ENCODE data around the gene CYB561D2. TPM values are rescaled to one million over a fixed set of nuclear protein-coding genes. Genes with fewer than 3 reads are reported as not detected.

Gene CYB561D2
- total RNA-seq, 1 donor = 15.8 TPM

GRCh38 chr3:50319894-50320625 is 30.6 kb upstream of the CYB561D2 start:
- peak overlapping the region; percentile 84 for H3K4me3 ChIP-seq (ENCODE audit: low read depth, low read length)
- no peak for DNase-seq (ENCODE audit: low read depth)
- TF ChIP-seq, protein P1, sequence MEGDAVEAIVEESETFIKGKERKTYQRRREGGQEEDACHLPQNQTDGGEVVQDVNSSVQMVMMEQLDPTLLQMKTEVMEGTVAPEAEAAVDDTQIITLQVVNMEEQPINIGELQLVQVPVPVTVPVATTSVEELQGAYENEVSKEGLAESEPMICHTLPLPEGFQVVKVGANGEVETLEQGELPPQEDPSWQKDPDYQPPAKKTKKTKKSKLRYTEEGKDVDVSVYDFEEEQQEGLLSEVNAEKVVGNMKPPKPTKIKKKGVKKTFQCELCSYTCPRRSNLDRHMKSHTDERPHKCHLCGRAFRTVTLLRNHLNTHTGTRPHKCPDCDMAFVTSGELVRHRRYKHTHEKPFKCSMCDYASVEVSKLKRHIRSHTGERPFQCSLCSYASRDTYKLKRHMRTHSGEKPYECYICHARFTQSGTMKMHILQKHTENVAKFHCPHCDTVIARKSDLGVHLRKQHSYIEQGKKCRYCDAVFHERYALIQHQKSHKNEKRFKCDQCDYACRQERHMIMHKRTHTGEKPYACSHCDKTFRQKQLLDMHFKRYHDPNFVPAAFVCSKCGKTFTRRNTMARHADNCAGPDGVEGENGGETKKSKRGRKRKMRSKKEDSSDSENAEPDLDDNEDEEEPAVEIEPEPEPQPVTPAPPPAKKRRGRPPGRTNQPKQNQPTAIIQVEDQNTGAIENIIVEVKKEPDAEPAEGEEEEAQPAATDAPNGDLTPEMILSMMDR (IDR thresholded peaks at IDR 0.05; ENCODE audit: insufficient read depth, low read length) = no peak

DNA sequence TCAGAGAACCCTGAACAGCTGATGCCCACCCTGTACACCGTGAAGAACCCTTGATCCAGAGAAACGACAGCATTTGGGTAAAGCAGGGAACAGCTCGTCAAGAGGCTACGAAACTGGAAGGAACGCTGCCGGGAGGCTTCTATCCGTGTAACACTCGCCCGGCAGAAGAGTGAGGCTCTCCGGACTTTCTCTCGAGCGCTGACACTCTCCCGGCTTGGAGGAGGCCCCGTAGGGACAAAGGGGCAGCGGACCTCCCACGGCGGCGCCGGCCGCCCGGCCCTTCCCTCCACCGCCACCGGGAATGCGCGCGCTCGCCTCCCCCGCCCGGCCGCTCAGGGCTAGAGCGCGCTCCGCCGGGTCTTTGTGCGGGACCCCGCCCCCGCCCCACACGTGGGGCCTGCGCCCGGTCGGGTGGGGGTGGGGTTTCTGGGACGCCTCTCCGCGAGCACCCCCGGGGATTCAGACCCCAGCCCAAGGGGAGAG is 29.8 kb upstream of the CYB561D2 start:
- TF ChIP-seq, protein P1 (IDR thresholded peaks at IDR 0.05; ENCODE audit: insufficient read depth, low read length) = no peak
- peak; percentile 48 for DNase-seq (ENCODE audit: low read depth)
- peak overlapping the region; percentile 84 for H3K4me3 ChIP-seq (ENCODE audit: low read depth, low read length)

- peak overlapping the region; percentile 84 for H3K4me3 ChIP-seq (ENCODE audit: low read depth, low read length)
- DNase-seq (ENCODE audit: low read depth) = peak; percentile 84
- TF ChIP-seq, protein P1 (IDR thresholded peaks at IDR 0.05; ENCODE audit: insufficient read depth, low read length) = peak; percentile 43
Measured at GRCh38 chr3:50321336-50322114, 29.1 kb upstream of the CYB561D2 start.

DNA sequence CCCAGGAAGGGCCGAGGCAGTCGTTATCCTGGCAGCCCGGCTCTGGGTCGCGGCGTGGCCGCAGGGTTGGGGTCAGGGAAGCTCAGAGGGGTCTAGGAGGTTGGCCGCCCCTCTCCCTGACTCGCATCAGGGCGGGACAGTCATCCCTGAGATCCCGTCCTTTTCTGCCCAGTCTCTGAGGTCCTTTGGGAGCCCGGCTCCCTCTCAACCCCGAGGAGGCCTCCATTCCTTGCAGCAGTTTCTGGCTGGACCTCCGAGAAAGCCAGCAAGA is 28.6 kb upstream of the CYB561D2 start:
- TF ChIP-seq, protein P1 (IDR thresholded peaks at IDR 0.05; ENCODE audit: insufficient read depth, low read length) = no peak
- DNase-seq (ENCODE audit: low read depth) = no peak
- peak overlapping the region; percentile 84 for H3K4me3 ChIP-seq (ENCODE audit: low read depth, low read length)

- peak within 1 kb of the TSS; percentile 84 for H3K4me3 ChIP-seq (ENCODE audit: low read depth, low read length)
- DNase-seq (ENCODE audit: low read depth) = no peak
- TF ChIP-seq, protein P1 (IDR thresholded peaks at IDR 0.05; ENCODE audit: insufficient read depth, low read length) = no peak
Measured at GRCh38 chr3:50322386-50323091, 28.1 kb upstream of the CYB561D2 start, which contains the start of gene HYAL2. TSS of gene HYAL2 (minus strand) at chr3:50322745. CDS start at chr3:50320489, 2,256 bp downstream.

DNA sequence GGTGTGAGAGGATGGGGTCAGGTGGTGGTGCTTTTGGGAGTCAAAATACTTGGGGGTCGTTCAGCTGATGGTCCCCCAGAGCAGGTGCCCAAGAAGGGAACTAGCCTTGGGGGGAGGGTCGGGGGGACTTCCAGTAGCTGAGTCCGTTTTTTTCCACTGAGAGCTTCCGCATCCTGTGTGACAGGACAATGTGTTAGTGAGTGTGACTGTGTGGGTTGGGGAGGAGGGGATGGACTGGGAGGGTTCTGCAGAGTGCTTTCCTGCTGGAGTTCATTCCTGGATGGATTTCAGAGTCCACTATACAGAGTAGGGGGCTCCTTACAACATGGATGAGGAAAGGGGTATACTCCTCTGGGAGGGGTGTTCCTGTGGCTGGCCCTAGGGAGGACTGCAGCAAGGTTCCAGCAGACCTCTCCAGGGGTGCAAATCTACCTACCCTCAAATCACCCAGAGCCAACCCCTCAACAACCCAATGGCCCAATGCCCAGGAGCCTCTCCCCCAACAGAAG is 27.5 kb upstream of the CYB561D2 start:
- DNase-seq (ENCODE audit: low read depth) = no peak
- TF ChIP-seq, protein P1 (IDR thresholded peaks at IDR 0.05; ENCODE audit: insufficient read depth, low read length) = no peak
- no peak overlapping the region for H3K4me3 ChIP-seq (ENCODE audit: low read depth, low read length)

All from fibroblast of the aortic adventitia (primary cell).